Stimulated activated CD8-positive, alpha-beta memory T cell treated with anti-CD3 and anti-CD28 coated beads, Interleukin-4, amount 100 ng/mL, for 24 hours (primary cell): ENCODE measurements around the gene MYL7.

Experiments
- DNase-seq: peaks from one replicate; pipeline ENCODE4 v3.0.0-alpha.2; 2020; ENCODE audit warnings: low read depth

Gene MYL7

GRCh38 chr7:44150466-44150832, 9.3 kb upstream of the MYL7 start:
- no peak for DNase-seq

- DNase-seq, result no peak
These were observed 8.7 kb upstream of the MYL7 start for GRCh38 chr7:44149571-44150465.

GRCh38 chr7:44148961-44149536, 7.9 kb upstream of the MYL7 start:
- DNase-seq, result no peak

- DNase-seq, result no peak
These were observed 7.0 kb upstream of the MYL7 start for GRCh38 chr7:44148166-44148565.

GRCh38 chr7:44147026-44147991, 6.2 kb upstream of the MYL7 start:
- no peak for DNase-seq

- DNase-seq, result peak; percentile 56
These were observed 5.1 kb upstream of the MYL7 start for GRCh38 chr7:44145969-44146911.

- peak; percentile 38 for DNase-seq
These were observed 4.4 kb upstream of the MYL7 start for GRCh38 chr7:44145479-44145968.

GRCh38 chr7:44144968-44145478, 3.9 kb upstream of the MYL7 start:
- no peak for DNase-seq

GRCh38 chr7:44144426-44144967, 3.4 kb upstream of the MYL7 start:
- no peak for DNase-seq

- DNase-seq, result no peak
These were observed 2.6 kb upstream of the MYL7 start for GRCh38 chr7:44143646-44144250.

- no peak for DNase-seq
These were observed 896 bp upstream of the MYL7 start for GRCh38 chr7:44142028-44142427.

GRCh38 chr7:44140341-44140740, 791 bp downstream of the MYL7 start:
- DNase-seq, result no peak

GRCh38 chr7:44139311-44140010, 1.7 kb downstream of the MYL7 start:
- no peak for DNase-seq

GRCh38 chr7:44138698-44139097, 2.4 kb downstream of the MYL7 start:
- no peak for DNase-seq

GRCh38 chr7:44136731-44137130, 4.4 kb downstream of the MYL7 start:
- no peak for DNase-seq

- DNase-seq, result no peak
These were observed 6.0 kb downstream of the MYL7 start for GRCh38 chr7:44134943-44135628.

GRCh38 chr7:44133295-44133694, 7.8 kb downstream of the MYL7 start:
- DNase-seq, result no peak

GRCh38 chr7:44132039-44132438, 9.1 kb downstream of the MYL7 start:
- no peak for DNase-seq
